NCI-H2081 treated with DMSO at 0.1 percent for 48 hours (cell line): ENCODE results near the gene MON2.

Experiments
- DNase-seq: peaks from one replicate; lab custom pipeline; 2025; lab: John Stamatoyannopoulos, UW

MON2 gene

DNA sequence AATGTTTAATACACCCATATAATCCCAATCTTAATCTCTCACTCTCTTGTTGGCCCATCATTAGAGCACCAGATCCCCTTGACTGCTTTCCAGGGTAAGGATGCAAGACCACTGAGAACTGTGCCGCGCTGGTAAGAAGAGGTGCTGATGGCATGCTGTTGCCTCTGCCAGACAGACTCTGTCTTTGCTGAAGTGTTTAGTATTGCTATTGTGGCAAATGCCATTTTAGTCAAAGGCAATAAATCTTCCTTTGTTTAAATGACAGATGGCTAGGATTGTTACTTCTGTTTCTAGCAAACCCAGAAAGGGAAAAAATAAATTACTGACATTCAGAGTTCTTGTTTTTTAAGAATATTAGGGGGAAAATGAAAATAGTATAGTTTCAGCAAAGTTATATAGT, 152.3 kb downstream of the MON2 start:
- DNase-seq: no peak

DNA sequence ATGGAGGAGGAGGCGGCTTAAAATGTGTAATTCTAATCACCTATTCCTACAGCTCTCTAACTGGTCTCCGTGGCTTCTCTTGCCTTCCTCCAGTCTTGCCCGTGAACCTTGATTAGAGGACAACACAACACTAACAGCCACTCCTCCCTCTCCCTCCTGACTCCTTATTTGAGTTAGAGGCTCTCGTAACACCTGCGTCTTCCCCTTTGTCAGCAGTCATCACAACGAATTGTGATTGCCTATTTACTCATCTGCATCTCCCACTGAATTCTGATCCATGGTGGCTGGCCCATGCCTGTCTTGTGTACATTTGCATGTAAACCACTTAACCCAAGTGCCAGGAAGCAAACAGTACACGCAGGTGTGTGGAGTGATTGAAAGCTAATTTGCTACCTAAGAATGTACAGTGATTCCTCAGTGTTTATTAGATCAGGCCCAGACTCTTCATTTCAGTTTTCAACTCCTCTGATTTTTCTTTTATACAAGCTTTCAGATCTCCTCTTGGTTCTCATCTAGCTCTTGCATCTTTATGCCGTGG, 154.5 kb downstream of the MON2 start:
- peak; percentile 89 for DNase-seq

DNA sequence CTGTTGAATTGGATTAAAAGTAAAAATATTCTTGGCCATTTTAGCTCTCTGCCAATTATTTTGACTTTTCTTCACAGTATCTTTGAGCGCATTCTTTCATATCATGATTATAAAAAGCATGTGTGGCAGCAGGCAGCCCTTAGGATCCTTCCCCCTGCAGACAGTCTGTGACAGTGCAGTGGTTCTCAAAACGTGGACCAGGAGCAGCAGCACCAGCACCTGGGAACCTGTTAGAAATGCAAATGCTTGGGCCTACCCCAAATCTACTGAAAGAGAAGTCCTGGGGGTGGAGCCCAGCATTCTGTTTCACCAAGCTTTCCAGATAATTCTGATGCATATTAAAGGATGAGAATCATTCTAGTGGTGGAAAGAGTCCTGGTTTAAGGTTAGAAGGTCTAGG, 155.6 kb downstream of the MON2 start:
- no peak for DNase-seq

DNA sequence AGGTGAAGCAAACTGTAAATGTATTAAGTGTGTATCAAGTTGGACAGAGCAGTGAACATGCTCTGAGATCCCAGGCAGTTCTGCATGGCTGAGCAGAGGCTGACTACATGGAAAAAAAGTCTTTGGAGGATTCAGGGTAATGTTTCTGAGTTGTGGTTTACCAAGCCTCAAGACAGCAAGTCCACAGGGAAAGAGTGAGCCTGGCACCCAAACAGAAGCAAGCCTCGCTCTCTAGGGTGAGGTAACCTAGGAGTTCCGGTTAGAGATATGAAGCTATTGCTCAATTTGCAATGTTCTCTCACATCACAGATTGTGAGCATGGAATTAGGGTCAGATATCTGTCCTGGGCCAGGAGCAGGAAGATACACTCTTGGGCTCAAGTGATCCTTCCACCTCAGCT, 158.6 kb downstream of the MON2 start:
- DNase-seq: no peak

DNA sequence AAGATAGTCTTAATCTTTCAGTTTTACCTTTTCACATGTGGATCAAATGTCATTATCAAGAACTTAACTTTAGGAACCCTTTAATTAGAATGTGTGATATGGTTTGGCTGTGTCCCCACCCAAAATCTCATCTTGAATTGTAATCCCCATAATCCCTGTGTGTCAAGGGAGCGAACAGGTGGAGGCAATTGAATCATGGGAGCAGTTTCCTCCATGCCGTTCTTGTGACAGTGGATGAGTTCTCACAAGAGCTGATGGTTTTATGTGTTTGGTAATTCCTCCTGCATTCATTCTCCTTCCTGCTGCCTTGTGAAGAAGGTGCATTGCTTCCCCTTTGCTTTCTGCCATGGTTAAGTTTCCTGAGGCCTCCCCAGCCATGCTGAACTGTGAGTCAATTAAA, 160.6 kb downstream of the MON2 start:
- DNase-seq: no peak

DNA sequence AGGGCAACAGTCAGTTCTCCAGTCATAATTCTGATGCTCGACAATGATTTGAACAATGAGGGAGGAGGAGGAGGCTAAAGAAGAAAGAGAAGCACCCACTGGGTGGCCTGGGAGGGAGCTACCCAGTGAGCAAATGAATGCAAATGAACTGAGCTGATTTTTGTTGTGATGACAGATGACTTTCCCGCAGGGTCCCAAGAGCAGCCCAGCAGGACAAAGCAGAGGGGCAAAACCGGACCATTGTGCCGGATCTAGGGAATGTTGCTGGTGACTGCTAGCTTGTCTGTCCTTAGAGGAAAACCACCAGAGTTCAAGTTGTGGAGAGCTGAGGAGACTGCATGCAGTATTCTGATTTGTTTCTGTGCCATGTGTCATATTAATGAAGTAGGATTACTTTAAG, 162.8 kb downstream of the MON2 start:
- DNase-seq: no peak

DNA sequence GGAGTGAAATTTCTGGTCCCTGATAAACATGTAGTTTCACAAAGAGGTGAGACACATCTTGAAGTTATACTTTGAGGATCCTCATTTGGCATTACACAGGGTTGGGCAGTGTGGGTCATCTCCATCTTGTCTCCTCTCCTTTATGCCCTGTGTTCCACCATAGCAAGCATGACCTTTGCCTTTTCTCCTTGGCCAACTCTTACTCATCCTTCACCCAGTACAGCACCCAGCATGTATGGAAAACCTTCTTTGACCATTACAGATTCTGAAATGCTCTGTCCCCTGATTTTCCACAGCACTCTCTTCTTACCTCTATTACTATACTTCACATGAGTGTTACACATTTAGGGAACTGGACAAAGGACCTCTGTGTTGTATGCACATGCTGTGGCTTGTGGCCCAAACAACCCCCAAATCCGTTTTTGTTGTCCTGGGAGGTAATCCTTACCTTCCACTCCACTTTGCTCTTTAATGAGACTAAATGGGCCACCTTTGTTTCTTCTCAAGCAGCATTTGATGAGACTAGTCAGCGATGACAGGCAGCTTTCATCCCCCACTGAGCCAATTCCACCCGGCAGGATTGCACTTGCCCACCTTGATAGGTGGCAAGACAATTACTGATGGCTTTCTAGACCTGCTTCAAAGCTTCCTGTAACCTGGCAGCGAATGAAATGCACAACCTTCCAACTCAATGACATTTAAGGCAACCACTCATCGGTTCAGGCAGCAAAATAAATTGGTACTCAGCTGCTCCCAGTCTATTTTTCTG, 163.5 kb downstream of the MON2 start:
- DNase-seq: peak; percentile 53

DNA sequence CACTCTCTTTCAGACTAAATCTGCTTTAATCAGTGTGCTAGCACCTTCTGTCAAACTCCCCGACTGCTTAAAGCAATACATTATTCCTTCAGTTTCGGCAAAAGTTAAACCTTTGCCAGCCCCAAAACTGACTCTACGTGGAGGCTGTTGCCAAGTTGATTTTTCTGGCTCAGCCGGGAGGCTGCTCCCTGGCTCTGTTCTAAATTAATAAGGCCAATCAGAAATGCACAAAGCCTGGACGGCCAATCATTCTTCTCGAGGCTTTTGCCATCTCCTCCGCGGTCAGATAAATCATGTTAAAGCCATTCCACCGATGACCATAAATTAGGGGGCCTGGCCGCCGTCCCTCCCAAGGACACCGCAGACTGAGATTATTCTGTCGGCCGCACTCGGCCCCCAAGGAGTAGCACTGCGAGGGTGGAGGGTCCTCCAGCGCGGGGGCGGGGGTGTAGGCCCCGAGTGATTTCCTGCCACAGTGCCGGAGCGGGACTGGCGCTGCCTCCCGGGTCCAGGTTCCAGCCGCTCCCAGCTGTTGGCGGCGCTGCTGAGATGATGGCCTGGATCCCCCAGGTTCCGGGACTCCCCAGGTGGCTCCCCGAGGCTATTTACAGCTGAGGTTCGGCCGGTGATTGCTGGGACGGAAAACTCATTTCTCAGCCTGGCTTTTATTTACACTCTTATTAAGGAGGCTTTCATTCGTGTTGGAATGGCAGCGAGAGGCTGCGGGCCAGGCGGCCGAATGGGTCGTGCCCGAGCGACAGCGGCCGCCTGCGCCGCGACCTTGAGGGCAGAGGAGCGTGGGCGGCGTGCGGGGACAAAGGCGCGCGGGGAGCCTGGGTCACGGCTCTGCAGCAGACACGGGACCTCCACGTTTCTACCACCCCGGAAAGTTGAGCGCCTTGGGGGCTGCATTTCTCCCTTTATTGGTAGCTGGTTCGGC, 165.1 kb downstream of the MON2 start:
- DNase-seq: peak; percentile 65

DNA sequence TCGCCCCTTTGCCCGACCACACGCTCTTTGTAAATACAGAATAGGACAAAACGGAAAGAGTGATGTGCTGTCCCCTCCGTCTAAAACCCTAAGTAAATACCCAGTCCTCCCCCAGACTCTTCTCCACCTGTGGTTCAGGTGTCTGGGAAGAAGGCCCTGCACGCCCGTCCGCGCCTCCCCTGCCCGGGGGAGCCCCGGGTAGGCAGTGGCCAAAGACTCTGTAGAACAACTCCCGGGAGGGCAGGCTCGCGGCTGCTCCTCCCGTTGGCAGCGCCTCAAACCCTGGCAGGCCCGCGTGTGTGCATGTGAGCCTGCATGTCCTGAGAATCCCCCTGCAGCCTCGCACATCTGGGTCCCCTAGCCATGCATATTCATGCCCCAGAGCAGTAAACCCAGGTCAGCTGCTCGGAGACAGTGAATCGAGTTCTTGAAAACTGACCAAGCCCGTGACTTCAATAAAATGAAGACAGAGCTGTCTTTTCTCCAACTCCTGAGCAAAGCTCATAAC, 165.8 kb downstream of the MON2 start:
- DNase-seq: no peak

DNA sequence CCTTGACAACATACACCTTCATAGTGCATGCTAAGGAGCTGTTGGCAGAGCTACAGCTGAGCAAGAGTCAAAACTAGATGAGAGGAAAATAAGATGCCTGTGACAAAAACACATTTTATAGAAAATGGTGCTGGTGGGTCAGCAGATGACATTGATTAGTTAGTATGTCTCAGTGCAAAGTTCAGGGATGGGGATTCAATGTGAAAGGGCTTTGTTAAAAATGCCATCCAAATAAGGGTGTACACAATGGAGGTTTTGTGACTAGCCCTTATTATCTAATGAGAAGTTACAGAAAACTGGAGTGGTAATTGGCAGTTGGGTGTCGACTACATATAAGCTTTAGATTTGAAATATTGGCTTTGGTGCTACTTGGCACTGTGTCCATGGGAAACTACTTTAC, 169.0 kb downstream of the MON2 start:
- DNase-seq: no peak

DNA sequence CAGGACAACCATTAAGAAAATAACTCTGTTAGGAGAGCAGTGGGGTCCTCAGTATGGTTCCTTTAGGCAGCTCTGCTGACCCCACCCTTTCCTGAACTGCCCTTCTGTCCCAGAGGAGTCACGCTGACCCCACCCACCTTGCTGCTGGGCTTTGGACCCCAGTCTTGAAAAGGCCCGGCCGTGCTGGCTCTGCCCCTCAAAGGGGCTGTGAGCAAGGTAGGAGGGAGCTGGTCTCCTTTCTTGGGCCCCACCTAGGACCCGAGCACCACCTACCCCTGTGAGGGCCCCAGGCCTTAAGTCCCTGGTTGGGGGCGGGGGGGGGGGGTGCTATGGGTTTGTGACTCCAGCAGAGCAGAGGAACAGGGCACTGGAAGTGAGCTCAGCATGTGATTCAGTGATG, 171.1 kb downstream of the MON2 start:
- no peak for DNase-seq

DNA sequence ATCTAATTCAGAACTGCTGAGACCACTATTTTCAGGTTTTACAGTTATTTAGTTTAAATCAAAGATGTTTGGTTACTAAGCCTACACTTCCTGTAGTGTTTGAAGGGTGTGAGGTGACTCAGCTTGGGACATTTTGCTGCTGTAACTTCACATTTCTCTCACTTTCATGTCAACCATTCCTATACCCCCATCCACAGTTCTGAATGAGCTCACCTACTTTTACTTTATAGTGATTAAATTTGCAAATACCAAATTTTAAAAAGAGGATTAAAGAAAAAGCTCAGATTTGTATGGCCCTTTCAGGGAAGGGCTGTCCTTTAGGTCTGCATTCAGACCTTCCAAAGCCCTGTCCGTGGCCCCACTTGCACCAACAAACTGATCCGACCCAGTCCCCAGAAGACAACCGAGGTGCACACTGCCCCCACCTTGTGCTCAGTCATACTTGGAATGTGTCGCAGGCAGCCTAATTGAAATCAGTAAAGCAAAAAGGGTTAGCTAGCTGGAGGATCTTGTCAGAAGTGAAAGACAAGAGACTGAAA, 174.4 kb downstream of the MON2 start:
- DNase-seq: no peak

DNA sequence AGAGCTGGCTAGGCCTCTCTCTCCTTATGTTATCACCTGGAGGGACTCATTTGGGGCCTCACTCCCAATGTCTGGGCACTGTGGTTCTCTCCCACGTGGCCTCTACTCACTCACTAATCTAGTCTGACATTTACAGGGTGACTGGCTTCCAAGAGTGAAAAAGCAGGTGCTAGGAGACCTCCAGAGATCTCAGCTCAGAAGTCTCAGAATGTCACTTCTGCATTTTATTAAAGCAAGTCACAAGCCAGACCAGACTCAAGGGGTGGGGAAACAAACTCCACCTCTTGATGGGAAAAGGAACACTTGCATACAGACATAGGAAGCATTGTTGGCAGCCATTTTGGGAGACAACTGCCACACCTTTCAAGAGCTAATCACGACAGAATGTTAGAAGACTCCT, 175.9 kb downstream of the MON2 start:
- DNase-seq: no peak

DNA sequence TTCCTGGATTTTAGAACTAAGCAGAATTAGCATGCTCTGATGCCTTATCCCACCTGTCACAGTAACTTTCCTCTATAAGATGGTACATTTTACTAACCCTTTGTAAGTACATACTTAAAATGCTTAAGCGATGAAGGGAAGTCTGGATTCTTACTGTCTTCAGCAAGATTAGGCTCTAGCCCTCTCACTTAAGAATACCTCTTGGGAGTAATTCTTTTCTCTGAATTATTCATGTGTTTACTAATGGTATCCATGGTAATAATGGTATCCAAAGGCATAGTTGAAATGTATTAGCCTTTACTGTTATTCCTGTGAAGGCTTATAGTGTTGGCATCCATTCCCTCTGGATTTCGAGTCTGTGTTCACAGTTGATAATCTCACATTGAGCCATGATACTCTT, 176.9 kb downstream of the MON2 start:
- no peak for DNase-seq

DNA sequence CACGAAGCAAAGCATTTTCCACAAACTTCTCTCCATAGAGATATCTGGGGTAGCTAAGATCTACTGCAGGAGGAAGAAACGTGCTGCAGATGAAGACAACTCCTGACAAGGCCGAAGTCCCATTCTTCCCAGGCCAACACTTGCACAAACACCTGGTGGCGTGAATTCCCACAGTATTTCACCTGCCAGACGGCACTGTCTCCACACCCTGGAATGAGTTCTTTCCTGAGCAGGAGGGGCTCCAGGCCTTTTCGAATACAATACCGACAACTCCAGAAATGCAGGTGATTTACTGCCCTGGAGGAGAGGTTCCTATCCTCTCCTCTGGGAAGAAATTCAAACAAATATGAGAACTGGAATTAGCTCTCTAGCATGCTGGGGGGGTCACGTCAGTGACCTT, 179.9 kb downstream of the MON2 start:
- no peak for DNase-seq

DNA sequence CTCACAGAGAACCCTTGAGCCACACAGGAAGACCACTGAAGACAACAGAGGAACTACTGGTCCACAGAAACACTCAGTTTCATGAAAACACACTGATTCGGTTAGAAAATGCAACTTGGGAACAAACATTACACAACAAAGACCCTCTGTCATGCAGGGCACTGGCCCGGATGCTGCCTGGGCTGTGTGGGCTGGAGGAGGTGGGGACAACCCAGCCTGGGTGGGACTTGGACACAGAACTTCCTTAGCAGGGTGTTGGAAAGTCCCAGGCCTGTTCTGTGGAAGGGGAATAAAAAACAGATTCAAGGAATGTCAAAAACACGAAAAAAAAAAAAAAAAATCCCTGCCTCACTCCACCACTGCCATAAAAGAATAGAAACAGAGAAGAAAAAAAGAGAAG, 181.0 kb downstream of the MON2 start:
- DNase-seq: no peak

DNA sequence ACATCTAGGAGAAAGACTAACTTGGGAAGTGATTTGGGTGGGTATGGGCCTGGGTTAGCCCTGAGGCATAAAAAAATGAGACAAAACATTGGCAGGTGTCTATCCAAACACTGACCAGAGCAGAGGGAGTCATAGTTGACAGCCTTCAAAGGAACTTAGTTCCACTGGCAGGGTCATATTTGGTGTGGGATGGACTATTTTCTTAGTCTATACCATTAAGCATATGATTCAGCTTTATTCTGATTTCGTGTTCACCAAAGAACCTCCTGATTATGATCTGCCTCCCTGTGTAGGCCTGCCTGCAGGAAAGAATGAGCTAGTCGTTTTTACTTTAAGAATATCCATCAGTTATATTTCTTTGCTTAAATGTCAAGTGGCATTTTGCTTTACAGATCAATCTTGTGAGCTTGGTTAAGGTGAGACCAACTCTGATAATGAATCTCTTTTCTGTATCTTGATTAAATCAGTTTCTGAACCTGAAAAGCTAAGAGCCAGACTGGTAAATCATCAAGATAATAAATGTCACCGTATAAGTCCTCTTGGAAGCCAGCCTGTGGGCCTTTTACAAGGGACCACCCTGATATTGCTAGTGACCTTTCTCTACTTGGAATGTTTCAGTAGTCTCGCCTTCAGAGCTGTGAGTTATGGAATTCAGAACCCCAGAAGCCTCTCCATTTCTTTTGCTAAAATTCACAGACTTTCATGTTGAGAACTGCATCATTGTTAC, 182.9 kb downstream of the MON2 start:
- DNase-seq: no peak
